HG03103 (cell line): ENCODE measurements around the gene ZFHX3.

ENCODE experiments used
- ATAC-seq: cut with Tn5 transposase; IDR thresholded peaks from one replicate; pipeline ENCODE4 v1.9.1; 2021; ENCODE audit warnings: low read depth; ENCODE audit not compliant: unreplicated experiment

Gene ZFHX3

DNA sequence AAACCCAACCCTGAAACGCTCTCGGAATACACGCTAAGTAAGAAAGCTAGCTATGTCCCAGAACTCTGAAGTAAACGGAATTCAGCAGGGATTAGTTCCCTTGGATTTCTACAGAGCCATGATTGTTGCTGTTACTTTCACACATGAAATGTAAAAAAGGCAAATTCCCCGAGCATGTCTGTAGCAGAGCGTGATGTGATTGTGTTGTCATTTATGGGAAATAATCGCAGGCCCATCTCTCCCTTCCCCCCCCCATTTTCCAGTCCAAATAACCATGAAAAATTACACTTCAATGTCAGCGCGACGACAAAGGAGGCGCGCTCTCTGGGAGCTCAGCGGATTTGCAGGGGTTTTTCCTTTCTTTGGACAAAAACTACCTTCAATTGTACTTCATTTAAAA, 209.0 kb downstream of the ZFHX3 start:
- no peak for ATAC-seq

DNA sequence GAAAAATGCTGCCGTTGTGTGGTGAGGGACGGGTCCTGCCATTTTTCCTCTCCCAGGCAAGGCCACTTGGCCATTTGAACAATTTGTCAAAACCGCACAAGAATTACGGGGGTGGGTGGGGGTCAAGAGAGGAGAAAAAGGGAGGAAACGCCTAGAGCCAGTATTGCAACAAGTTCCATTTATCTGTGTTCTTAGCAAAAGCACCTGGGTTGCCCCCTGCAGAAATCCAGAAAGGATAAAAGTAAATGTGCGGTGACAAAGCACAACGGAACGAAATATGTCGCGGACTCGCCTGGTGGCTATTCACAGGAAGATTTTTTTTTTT, 209.4 kb downstream of the ZFHX3 start:
- no peak for ATAC-seq

DNA sequence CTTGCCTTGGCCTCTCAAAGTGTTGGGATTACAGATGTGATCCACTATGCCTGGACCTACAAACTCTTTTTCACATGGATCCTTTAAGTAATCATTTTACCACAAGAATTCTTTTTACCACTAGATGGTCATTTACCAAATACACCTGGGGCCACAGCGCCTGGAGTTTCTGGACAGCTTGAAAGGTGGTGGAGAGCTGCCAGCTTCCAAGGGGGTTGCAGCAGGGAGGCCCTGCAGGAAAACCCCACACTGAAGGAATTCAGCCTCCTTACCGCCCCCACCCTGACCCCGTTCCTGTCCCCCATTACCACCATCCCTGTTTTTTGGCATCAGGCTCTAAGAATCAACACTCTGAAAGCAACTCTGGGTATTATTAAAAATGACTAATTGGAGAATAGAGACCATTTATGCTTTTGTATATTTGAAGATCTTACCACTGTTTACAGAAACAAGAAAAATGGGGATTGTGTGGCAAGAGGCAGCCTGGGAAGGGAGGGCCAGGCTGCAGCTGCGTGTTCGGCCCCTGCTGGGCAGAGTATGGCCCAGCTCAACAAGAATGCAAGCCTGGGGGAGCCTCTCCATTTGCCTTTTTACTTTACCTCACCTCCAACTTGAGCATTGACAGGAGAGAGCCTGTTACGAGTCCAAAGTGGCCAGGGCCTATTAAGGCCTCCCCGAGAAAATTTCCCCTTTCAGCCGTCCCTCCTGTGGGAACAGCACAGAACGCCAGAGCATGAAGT, 209.9 kb downstream of the ZFHX3 start:
- ATAC-seq = no peak

DNA sequence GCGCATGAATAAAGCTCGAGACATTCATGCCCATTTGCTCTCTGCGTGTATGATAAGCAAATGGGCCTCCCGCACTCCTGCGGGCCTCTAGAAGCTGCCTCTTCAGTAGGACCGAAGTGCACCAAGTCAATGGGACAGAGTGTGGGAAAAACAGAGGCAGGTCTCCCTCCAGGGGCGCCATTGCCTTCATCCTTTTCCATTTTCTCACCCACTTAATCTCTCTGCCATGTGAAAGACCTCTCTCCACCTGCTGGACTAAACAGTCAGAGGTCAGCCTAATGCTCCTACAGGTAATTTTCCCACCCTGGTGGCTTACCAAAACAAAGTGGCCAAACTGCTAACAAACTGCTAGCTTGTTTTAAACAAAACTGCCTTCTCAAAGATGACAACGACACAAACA, 210.9 kb downstream of the ZFHX3 start:
- ATAC-seq = no peak

DNA sequence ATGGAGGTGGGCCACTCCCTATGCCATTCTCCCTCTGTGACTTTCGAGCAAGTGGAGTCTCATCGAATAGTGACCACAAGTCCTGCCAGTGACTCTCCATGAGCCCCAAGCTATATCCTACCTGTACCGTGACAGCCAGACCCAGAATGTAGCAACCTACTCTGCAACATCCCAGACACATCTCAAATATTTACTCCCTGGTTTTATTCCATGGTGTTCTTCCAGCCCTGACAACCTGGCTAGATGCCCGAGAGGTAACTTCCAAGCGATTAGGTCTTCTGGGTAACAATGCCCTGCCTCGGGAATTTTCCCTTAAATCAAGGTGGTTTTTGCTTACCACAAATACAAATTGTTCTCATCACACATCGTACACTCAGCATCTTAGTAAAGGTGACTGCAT, 211.7 kb downstream of the ZFHX3 start:
- no peak for ATAC-seq

DNA sequence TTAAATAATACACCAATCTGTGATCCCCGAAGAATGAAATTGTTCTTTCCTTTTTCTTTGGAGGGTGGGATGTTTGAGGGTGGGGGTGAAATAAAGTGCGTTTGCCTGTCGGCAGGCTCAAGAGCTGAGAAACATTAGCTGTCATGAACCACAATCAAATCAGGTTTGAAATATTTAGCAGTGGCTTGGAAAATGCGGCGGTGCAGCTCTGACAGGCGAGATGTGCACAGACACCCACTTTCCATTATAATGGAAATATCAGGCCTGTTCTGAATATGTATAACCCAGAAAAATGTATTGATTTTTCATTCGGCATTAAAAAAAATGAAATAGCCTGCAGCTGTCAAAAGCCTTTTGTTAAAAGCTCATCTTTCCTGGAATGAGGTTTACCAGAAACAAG, 212.8 kb downstream of the ZFHX3 start:
- ATAC-seq = no peak

DNA sequence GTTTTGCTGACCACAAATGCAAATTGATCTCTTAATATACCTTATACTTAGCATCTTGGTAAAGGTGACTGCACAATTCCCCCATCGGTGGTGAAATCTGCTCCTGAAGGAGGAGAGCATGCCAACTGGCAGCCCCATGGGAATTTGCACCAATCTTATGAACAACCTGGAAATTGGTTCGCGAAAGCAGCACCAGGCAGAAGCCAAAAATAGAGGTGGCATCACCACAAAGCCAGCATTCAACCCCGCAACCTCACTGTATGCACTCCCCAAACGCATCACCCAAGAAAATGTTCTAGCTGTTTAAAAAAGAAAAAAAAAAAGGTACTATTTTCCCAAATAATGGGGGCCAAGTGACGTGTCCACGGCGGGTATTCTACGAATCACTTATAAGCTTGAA, 213.4 kb downstream of the ZFHX3 start:
- no peak for ATAC-seq

DNA sequence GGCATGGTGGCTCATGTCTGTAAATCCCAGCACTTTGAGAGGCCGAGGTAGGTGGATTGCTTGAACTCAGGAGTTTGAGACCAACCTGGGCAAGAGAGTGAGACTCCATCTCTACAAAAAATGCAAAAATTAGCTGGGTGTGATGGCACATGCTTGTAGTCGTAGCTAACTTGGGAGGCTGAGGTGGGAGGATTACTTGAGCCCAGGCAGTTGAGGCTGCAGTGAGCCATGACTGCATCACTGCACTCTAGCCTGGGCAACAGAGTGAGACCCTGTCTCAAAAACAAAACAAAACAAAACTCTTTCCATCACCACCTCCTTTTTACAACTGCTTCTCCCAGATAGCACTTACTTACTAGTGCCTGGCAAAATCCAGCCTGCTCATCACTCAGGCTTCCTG, 214.0 kb downstream of the ZFHX3 start:
- no peak for ATAC-seq

DNA sequence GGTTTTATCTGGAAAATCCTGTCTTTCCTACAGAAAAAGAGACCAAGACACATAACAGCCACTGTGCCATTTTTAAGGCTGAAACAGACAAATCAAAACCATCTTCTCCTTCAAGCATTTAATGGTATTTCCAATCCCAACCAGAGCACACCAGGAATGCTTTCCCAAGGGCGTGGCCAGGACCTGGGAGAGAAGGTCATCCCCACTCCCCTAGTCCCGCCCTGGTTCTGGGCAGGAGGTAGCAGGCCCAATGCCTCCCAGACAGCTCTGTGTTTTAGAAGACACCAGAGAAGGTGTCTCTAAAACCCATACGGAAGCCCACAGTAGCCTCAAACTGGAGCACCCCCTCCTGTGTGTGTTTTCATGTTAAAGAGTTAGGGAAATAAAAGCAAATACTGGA, 214.4 kb downstream of the ZFHX3 start:
- ATAC-seq = no peak

DNA sequence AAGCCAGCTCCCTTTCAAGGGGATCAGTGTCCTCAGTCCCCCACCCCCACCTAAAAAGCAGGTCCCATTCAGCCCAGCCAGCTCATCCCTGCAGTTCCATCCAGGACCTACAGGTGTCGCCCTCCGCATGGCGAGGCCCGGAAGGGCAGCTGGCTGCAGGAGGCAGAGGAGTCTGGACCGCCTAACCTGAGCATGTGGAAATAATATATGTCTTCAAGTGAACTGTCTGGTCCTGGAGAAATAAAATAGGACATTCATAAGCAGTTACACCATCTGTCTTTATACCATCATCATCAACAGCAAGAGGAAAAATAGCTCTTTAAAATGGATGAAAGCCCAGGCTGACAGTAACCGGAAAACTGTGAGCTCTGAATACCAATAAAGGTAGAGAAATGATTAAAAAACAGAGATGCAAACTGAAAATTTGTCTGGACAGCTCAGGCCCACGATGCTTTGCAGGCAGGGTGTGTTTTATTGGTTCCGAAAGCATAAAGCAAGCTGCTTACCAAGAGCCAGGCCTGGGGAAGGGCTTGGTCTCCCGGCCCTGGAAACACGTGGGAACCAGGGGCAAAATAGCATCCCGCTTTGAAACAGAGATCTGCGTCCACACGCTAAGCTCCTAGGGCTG, 215.2 kb downstream of the ZFHX3 start:
- ATAC-seq = peak; percentile 84

DNA sequence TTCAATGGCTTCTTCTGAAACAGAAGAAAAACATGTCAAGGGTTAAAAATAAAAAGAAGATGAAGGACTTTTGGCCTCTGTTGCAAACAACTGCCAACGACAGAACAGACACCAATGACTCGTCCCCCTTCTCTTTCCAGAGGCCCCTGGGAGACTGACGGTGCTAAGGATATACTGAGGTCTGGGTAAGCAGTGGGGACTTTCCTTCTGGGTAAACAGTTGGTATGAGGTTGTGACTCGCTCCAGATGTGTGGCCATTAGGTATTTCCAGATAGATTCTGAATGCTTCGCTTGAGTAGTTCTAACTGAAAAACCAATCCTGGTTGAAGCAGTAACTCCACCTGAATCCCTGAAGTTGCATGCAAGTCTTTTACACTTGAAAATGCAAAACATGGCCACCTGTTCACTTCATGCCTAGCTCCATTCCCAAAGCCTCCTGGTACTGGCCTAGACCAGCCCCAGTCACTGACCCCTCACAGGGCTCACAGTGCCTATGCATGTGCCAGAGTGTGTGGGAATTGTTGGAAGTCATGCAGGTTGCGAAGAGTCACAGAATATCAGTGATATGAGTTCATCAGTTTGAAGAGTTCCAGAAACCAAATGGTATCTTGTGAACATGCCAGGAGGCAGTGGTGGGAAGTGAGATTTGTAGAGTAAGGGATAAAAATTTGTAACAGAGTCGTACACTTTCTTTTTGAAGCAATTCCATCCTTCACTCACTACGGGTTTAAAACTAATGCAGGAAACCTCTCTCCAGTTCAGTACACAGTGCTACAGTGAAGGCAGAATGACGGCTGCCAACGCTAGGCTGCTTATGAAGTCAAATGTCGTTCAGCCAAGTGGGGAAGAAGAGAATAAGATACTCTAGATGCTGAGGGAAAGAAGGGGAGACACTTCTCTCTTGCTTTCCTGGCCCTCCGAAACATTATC, 217.8 kb downstream of the ZFHX3 start:
- no peak for ATAC-seq

DNA sequence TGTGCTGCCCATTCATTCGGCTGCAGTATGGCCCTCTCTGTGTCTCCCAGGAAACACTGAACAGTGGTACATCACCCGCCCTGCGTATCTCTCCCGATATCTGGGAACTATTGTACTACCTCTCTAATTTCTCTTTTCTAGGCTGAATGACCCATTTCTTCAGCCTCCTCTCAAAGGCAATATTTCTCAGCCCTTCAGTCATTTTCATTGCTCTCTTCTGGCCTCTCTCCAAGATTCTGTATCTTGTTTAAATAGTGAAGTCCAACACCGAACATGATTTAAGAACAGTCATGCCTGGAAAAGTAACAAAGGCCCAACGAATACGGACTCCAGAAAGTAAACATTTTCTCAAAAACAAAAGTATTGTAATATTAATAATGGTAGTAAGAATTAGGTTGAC, 220.1 kb downstream of the ZFHX3 start:
- ATAC-seq = no peak

DNA sequence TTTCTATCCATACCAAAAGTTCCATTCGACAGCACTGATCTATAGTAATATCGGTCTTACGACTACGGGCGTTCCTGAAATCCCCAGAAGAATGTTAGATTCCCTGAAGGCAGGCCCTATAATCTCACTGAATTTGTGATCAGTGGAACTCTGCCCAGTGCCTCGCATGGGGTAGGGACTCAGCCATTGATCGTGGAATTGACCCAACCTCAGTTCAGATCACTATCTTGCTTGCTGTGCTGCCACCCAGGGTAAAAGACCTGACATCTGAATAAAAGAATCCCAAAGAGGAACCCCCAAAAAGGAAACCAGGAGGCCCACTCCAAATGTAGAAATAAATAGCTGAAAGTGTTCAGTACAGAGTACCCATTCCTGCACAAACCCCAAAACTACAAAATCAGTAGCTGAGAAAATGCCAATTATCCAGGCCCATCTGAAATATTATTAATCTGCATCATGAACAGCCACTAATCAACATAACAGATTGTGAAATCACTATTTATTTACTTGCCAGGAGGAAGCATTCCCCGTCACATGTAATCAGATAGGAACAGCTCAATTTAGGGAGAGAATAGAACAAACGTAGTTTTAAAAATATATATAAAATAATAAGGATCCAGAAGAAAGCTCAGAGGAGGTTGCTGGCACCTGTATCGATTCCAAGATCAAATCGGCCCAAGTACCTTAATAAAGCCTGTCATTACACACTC, 221.9 kb downstream of the ZFHX3 start:
- ATAC-seq = no peak

DNA sequence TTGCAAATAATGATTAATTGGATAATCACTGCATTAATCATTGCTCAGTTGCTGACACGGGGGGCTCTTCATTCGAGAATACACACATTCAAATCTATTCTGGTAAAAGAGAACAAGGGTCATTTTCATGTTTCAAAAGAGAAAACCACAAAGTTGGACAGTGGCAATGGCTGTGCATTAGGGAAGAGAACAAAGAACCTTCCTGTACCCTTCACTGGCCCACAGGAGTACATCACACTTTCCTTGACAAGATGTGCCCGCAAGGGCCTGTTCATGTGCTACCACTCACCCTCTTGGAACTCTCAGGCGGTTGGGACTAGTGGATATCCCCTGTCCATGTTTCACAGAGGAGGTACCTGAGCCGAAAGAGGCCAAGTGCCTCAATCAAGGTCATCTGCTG, 223.2 kb downstream of the ZFHX3 start:
- no peak for ATAC-seq

DNA sequence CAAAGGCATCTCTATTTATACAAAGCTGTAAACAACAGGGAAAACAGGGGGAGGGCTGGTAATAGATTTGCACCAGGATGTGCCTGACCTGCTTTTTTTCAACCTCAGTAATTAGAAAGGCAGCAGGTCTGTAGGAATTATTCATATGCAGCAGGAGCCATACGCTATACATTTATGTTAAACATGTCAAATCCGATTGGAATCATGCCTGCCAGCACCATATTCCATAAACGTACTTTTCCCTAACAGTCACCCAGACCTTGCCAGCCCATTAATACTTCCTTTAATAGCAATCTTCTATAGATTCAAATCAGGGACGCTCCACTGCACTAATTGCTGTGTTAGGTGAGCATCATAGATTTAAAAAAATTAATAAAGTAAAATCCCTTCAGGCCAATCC, 223.9 kb downstream of the ZFHX3 start:
- no peak for ATAC-seq

DNA sequence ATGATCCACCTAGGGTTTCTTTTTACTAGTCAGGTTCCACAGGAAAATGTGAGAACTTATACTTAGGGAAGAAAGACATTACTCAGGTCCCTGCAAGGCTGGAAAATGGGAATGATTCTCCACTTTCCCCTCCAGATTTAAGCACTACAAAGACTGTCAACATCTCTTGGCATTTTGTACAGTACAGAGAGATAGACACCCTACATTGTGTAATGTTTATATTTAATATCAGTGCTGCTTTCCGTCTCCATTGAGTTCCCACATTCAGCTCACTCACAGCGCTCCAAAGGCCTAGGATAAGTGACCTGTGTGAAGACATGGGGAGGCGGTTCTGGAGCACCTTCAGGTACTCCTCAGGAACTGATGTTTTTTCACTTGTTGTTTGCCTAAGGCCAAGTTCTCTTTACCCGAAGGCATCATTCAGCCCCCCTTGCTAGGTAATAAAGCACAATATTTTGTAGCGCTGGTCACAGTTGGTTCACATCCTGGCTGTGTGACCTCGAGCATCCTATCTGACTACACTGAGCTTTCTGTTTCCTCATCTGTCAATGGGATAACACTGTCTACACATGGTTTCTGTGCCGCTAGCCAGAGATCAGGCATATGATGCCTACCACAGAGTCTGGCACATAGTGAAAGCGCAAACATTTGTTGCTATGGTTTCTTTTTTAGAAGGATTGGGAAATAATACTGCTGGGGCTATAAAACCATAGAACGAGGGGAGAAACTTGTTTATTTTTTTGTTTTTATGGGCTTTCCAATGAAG, 226.6 kb downstream of the ZFHX3 start:
- ATAC-seq = no peak

DNA sequence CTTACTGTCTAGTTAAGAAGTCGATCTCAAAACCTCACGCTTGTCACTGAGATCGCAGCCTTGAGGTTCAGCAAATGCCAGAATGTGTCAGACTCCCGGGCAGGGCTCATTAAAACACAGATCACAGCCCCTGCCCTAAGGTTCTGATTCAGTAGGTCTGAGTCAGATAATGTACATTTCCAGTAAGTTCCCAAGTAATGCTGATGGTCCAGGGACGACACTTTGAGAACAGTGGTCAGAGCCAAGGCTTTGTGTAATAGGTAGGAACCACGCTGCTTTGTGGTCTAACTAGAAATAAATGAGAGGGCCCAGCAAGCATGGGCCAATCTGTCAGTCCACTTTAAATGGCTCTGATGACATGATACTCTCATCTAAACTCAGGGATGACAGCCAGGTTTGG, 228.6 kb downstream of the ZFHX3 start:
- ATAC-seq = no peak

DNA sequence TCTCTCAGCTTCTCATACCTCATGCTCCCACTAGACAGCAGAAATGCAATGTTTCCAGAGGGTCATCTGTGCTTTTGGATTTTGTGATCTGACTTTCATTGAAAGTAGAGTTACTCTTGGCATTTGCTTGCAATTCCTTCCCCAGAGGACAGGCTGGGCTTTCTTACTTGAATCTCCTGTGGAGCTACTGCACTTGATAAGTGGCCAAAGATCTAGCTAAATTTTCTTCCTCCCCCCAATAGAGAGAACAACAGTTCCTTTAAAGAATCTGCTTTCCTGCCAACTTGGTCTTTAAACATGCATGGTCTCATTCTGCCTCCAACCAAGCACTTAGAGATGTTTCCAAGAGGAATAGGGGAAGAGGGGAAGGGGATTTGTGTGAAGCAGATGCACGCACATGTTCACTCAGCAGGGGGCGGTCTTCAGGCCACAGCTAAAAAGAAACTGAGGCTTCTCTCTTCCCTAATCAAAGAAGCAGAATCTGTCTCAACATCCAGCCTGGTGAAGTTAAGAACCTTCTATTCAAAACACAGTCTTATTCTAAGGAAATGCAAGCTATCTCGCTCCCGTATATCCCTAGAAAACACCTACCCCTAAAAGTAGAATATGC, 229.6 kb downstream of the ZFHX3 start:
- no peak for ATAC-seq

DNA sequence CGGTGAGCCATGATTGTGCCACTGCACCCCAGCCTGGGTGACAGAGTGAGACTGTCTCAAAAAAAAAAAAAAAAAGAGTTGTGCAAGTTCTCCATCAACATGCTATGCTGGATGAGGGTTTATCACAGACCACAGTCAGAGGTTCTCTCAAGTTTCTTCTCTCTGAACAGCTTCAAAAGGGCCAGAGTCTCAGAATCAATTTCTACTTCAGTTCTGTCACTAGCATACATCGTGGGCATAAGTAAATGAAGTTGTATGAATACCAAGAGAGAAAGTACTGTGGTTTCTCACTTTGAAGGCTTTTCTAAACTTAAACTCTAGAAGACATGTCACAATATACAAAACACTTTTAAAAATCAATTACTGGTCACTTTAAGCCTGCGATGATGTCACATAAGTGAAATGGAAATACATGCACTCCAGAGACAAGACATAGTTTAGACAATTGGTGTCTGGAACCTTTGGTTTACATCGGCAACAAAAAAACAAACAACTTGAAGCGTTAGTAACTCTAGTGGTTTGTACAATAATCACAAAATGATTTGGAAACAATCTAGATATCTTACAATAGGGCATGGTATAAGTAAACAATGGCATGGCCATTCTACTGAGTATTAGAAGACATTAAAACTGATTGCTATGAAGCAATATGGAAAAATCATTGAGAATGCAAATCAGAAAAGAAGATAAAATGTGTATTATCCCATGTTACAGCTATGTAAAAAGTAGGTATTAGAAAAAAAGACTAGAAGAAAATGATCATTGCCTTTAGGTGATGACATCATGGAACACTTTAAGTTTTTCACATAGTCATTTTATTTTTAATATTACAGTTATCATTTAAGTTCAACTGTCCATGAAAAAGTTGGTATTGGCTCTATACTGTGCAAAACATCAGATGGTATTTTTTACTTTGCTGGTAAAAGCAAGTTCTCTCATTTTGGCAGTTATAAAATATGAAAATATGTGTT, 232.3 kb downstream of the ZFHX3 start:
- ATAC-seq = peak; percentile 50
